ENCODE measurements around the gene PAX5.

Gene PAX5

GRCh38 chr9:36840898-36841536, 193.1 kb downstream of the PAX5 start:
- CTCF ChIA-PET: no interaction called here
- TF ChIP-seq NFRKB (IDR thresholded peaks at IDR 0.05): no peak
- TF ChIP-seq FOXK2 (IDR thresholded peaks at IDR 0.05): no peak
- no peak for TF ChIP-seq FOXM1 (IDR thresholded peaks at IDR 0.05; ENCODE audit: borderline replicate concordance)
- TF ChIP-seq SUZ12 (IDR thresholded peaks at IDR 0.05): no peak
- TF ChIP-seq TARDBP (IDR thresholded peaks at IDR 0.05): no peak
- TF ChIP-seq L3MBTL2 (conservative IDR thresholded peaks at IDR 0.05): no peak
- no peak for TF ChIP-seq HDGF (IDR thresholded peaks at IDR 0.05; ENCODE audit: borderline replicate concordance)
- no peak for TF ChIP-seq SP1 (IDR thresholded peaks at IDR 0.05)
- no peak for TF ChIP-seq ZNF384 (IDR thresholded peaks at IDR 0.05)
- TF ChIP-seq CTBP1 (IDR thresholded peaks at IDR 0.05; ENCODE audit: borderline replicate concordance): no peak
- no peak for TF ChIP-seq LEF1 (IDR thresholded peaks at IDR 0.05; ENCODE audit: borderline replicate concordance)
- no peak for TF ChIP-seq ARNT (IDR thresholded peaks at IDR 0.05)
- TF ChIP-seq, protein P1, sequence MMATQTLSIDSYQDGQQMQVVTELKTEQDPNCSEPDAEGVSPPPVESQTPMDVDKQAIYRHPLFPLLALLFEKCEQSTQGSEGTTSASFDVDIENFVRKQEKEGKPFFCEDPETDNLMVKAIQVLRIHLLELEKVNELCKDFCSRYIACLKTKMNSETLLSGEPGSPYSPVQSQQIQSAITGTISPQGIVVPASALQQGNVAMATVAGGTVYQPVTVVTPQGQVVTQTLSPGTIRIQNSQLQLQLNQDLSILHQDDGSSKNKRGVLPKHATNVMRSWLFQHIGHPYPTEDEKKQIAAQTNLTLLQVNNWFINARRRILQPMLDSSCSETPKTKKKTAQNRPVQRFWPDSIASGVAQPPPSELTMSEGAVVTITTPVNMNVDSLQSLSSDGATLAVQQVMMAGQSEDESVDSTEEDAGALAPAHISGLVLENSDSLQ (IDR thresholded peaks at IDR 0.05): no peak
- no peak for TF ChIP-seq FOXA1 (IDR thresholded peaks at IDR 0.05)
- DNase-seq (ENCODE audit: extremely low spot score): no peak
- POLR2A ChIA-PET: no interaction called here

DNA sequence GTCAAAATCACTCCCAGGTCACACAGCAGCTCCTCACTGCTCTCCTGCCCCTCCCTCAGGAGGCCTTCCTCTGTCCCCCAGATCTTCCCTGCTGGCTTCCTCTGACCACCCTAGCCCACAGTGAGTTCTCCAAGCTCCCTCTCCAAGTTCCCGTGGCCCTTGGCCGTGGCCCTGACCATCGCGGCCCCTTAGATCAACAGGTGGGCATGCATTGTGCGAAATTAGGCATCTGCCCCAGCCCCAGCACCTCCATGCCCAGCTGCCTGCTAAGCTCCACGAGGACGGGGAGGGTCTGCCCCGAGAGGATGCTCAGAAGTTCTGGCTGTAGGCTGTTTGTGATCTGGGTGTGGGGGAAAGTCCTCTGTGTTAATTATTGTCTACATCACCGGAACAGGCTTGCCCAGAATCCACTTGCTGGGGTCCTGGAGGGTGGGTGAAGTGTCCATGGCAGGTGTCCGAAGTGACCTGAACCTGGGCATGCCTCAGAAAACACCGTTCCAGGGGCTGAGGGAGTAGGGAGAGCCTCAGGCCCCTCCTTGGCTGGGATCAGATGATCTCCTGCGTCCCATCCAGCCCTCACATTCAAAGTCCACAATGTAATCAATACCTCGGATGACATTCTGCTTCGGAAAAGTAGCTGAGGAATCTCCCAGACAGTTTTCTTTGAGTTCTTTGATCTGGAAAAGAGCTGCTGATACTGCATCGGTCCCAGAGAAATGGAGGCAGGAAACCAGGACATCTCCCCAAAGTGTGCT, 194.8 kb downstream of the PAX5 start:
- ChIA-PET POLR2A (no interaction called here), CTCF (interaction anchor here (0.6 to 1.1 kb wide), 2 partner anchors 34 to 156 kb away, joined by 3 to 4 read pairs; no protein-coding TSS in a partner anchor)
- DNase-seq (ENCODE audit: extremely low spot score): no peak
- TF ChIP-seq FOXK2 (IDR thresholded peaks at IDR 0.05) (no peak), SP1 (IDR thresholded peaks at IDR 0.05) (no peak), BHLHE40 (IDR thresholded peaks at IDR 0.05; ENCODE audit: borderline replicate concordance) (no peak), HDGF (IDR thresholded peaks at IDR 0.05; ENCODE audit: borderline replicate concordance) (no peak), ELF4 (IDR thresholded peaks at IDR 0.05) (no peak)
- TF ChIP-seq, protein P1 (IDR thresholded peaks at IDR 0.05): no peak

GRCh38 chr9:36837431-36838405, 196.3 kb downstream of the PAX5 start:
- CTCF ChIA-PET: interaction anchor here (0.6 to 1.0 kb wide), 2 partner anchors 35 to 126 kb away, joined by 3 read pairs; no protein-coding TSS in a partner anchor
- POLR2A ChIA-PET: no interaction called here
- TF ChIP-seq LEF1 (IDR thresholded peaks at IDR 0.05; ENCODE audit: borderline replicate concordance) (no peak), FOXM1 (IDR thresholded peaks at IDR 0.05; ENCODE audit: borderline replicate concordance) (no peak), L3MBTL2 (conservative IDR thresholded peaks at IDR 0.05) (no peak), TARDBP (IDR thresholded peaks at IDR 0.05) (no peak), NFRKB (IDR thresholded peaks at IDR 0.05) (no peak), BHLHE40 (IDR thresholded peaks at IDR 0.05; ENCODE audit: borderline replicate concordance) (no peak), HDGF (IDR thresholded peaks at IDR 0.05; ENCODE audit: borderline replicate concordance) (no peak), SUZ12 (IDR thresholded peaks at IDR 0.05) (no peak), SP1 (IDR thresholded peaks at IDR 0.05) (no peak), ZNF384 (IDR thresholded peaks at IDR 0.05) (no peak), FOXA1 (IDR thresholded peaks at IDR 0.05) (no peak), ELF4 (IDR thresholded peaks at IDR 0.05) (no peak), CTBP1 (IDR thresholded peaks at IDR 0.05; ENCODE audit: borderline replicate concordance) (no peak)
- TF ChIP-seq, protein P1 (IDR thresholded peaks at IDR 0.05): no peak
- DNase-seq (ENCODE audit: extremely low spot score): no peak

DNA sequence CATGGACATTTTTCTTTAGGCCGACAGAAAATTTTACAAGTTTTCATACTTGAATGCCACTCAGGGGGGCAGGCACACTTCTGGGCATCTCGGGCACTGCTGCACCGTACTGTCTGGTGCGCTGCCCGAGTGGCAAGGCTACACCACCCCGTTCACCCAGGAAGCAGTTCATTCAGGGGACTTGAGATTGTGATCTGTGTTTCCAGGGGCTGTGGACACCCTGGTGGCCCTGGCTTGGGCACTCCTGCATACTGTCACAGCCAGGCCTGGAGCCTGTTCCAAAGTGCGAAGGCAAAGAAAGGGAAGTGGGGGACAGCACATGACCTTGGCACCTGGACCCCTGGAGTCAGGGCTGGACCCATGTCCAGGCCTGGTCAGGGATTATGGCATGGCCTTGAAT, 197.6 kb downstream of the PAX5 start:
- DNase-seq (ENCODE audit: extremely low spot score): no peak
- TF ChIP-seq BHLHE40 (IDR thresholded peaks at IDR 0.05; ENCODE audit: borderline replicate concordance) (no peak), LEF1 (IDR thresholded peaks at IDR 0.05; ENCODE audit: borderline replicate concordance) (no peak), ARNT (IDR thresholded peaks at IDR 0.05) (no peak), CTBP1 (IDR thresholded peaks at IDR 0.05; ENCODE audit: borderline replicate concordance) (no peak), HDGF (IDR thresholded peaks at IDR 0.05; ENCODE audit: borderline replicate concordance) (no peak), SP1 (IDR thresholded peaks at IDR 0.05) (no peak), NFRKB (IDR thresholded peaks at IDR 0.05) (no peak), ELF4 (IDR thresholded peaks at IDR 0.05) (no peak), FOXA1 (IDR thresholded peaks at IDR 0.05) (no peak), FOXK2 (IDR thresholded peaks at IDR 0.05) (no peak), L3MBTL2 (conservative IDR thresholded peaks at IDR 0.05) (no peak), SUZ12 (IDR thresholded peaks at IDR 0.05) (no peak), FOXM1 (IDR thresholded peaks at IDR 0.05; ENCODE audit: borderline replicate concordance) (no peak), TARDBP (IDR thresholded peaks at IDR 0.05) (no peak), ZNF384 (IDR thresholded peaks at IDR 0.05) (no peak)
- TF ChIP-seq, protein P1 (IDR thresholded peaks at IDR 0.05): no peak
- CTCF ChIA-PET: no interaction called here
- POLR2A ChIA-PET: no interaction called here
